ENCODE measurements around the gene ZNF672.

DNA sequence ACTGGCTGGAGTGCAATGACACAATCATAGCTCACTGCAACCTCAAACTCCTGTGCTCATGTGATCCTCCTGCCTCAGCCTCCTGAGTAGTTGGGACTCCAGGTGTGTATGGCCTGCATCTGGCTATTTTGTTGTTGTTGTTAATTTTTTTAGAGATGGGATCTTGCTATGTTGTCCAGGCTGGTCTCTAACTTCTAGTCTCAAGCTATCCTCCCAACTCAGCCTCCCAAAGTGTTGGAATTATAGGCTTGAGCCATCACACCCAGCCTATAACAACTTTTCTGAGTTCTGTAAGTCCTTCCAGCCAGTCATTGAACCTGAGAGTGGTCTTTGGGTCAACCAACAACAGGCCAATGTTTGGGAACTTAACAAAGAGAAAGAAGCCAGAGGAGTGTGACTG is 56.8 kb downstream of the ZNF672 start:
- TF ChIP-seq CTCF (IDR thresholded peaks at IDR 0.05) (no peak), EP300 (IDR thresholded peaks at IDR 0.05) (no peak), POLR2A (IDR thresholded peaks at IDR 0.05) (no peak)
